Kidney epithelial cell (primary cell): ENCODE data around the gene WDR86. TPM values are rescaled to one million over a fixed set of nuclear protein-coding genes. Genes with fewer than 3 reads are reported as not detected.

Source experiments
- DNase-seq: peaks from one replicate; pipeline ENCODE4 v3.0.0-alpha.2; 2010; ENCODE audit warnings: low read depth
- H3K27me3 ChIP-seq: 2 replicates; pipeline ENCODE4 v1.6.0; 2011; ENCODE audit warnings: low read length; ENCODE audit not compliant: control insufficient read depth, insufficient read depth
- H3K36me3 ChIP-seq: 2 replicates; pipeline ENCODE4 v1.5.1; 2011; ENCODE audit warnings: low read length; ENCODE audit not compliant: control insufficient read depth, insufficient read depth
- H3K4me3 ChIP-seq: 2 replicates; pipeline ENCODE4 v1.5.1; 2011; ENCODE audit warnings: low read depth, mild to moderate bottlenecking, control low read depth, low read length
- CTCF ChIP-seq: IDR thresholded peaks from 2 replicates; pipeline ENCODE4 v1.5.1; 2011; ENCODE audit warnings: mild to moderate bottlenecking, moderate library complexity, low read length, control low read depth, inconsistent platforms; ENCODE audit not compliant: insufficient read depth, poor library complexity, severe bottlenecking
- total RNA-seq: library from RNA; depleted of rRNA; stranded (reverse); fragments of >200 nt; gene quantifications from 2 replicates; pipeline ENCODE4 v1.2.3, GENCODE V29; 2015

WDR86 gene
- total RNA-seq, 1 donor from 2014 or later: 19.6 TPM

- TF ChIP-seq CTCF: no peak
Measured at GRCh38 chr7:151342102-151342646, 67.7 kb downstream of the WDR86 start.

DNA sequence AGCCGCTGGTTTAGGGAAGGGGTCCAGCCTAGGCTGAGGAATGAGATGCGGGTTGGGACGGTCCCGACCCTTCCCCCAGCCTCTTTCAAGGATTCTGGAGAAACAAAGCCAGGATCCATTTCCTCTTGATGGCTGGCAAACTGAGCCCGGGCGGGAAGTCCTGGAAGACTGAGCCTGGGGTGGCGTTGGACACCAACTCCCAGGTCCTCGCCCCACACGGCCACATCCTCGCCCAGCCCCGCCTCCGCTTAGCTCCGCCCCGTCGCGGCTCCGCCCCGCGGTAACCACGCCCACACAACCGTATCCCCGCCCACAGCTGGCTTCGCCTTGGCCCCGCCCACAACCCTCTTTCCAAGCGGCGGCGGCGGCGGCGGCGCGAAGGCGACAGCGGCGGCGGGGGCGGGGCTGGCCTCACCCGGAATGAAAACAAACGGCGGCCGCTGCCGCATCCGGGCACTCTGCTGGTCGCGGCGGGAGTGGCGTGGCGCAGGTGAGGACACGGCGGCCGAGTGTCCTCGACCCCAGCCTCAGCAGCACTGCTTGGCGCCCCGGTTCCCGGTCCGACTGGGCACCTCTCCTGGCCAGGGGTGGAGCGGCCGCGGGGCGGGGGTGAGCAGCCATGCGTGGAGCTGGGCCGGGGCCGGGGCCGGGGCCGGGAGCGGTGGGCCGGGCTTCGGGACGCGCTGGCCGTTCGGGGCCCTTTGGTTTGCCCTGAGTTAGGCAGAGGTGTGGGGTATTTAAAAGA, 68.3 kb downstream of the WDR86 start, which contains the start of gene NUB1:
TSS of gene NUB1 (plus strand) at position 456 of the 745 bp plus-strand sequence. CDS start 3,538 bp downstream, outside the sequence.
- no peaks in the 10 kb centered on the region for H3K27me3 ChIP-seq
- H3K4me3 ChIP-seq: peak within 1 kb of the TSS; percentile 67
- H3K36me3 ChIP-seq: peaks cover 3% of the 10 kb centered on the region
- peak; percentile 12 for DNase-seq
- no peak for TF ChIP-seq CTCF

More at GRCh38 chr7:151342102-151342646, 67.7 kb downstream of the WDR86 start:
- no peaks in the 10 kb centered on the region for H3K27me3 ChIP-seq
- peaks cover 3% of the 10 kb centered on the region for H3K36me3 ChIP-seq
- H3K4me3 ChIP-seq: peak overlapping the region; percentile 67
- no peak for DNase-seq

- no peak for TF ChIP-seq CTCF
- no peak for DNase-seq
- H3K4me3 ChIP-seq: peak overlapping the region; percentile 30
Measured at GRCh38 chr7:151340794-151341356, 69.0 kb downstream of the WDR86 start.

DNA sequence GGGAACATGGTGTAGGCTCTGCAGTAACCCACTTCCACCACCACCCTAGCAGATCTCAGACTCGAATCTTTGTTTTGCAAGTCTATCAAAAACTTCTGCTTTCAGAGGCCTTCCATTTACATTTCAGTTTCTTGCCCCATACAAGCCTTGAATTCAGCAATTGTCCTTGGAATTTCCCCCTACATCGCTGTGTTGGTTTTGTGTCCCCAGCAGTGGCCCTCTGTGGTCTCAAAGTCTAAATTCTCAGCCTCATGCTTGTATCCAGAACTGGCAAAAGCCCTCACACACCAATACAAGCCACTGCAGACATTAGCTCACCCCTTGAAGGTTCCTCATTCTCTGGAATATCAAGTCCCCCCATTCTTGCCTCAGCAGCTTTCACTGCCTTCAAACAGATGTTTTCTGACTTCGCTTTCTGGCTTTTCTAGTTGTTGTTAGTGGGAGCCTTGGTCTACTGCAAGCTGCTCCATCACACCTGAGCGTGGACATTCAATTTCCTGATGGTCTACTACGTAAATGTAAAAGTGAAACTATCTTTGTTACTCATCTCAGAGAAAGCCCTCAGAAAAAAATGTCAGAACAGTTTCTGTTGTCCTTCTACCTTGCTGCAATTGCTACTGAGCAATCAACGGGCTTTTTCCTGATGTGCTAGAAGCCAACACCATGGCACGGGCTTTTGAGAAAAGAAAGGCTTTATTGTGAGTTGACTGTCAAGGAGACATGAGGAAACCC, 70.0 kb downstream of the WDR86 start:
- no peaks in the 10 kb centered on the region for H3K27me3 ChIP-seq
- DNase-seq: no peak
- no peaks in the 10 kb centered on the region for H3K36me3 ChIP-seq
- no peak overlapping the region for H3K4me3 ChIP-seq
- no peak for TF ChIP-seq CTCF

More at GRCh38 chr7:151340794-151341356, 69.0 kb downstream of the WDR86 start:
- H3K36me3 ChIP-seq: no peaks in the 10 kb centered on the region
- H3K27me3 ChIP-seq: no peaks in the 10 kb centered on the region

DNA sequence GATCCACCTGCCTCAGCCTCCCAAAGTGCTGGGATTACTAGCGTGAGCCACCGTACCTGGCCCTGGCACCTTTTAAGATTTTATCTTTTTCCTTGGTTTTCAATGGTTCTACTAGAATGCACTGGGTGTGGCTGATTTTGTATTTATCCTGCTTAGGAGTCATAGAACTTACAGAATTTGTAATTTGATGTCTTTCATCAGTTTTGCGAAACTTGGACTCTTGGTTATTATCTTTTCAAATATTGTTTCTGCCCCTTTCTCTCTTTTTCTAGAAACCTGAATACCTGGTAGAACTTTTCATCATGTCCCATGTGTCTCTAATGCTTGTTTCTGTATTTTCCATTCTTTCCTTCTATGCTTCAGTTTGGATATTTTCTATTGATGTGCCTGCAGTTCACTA, 71.0 kb downstream of the WDR86 start:
- no peaks in the 10 kb centered on the region for H3K36me3 ChIP-seq
- TF ChIP-seq CTCF: no peak
- no peak for DNase-seq
- no peak overlapping the region for H3K4me3 ChIP-seq
- H3K27me3 ChIP-seq: no peaks in the 10 kb centered on the region
